G401.6 (cell line): ENCODE data around the gene CYP4A11.
"Not testable (repeated sequence)": the region's sequence is repeated elsewhere in the genome, so short reads cannot be mapped to it uniquely, and the experiment has no call there.

Experiments
- FAIRE-seq: peaks from 2 replicates; lab custom pipeline; 2012; peaks lifted over from hg19 to GRCh38; lab: Jason Lieb, UNC

CYP4A11 gene

GRCh38 chr1:46910790-46911189, 30.5 kb downstream of the CYP4A11 start:
- FAIRE-seq = no peak

GRCh38 chr1:46903481-46903880, 37.8 kb downstream of the CYP4A11 start:
- FAIRE-seq = no peak

GRCh38 chr1:46900401-46900800, 40.9 kb downstream of the CYP4A11 start:
- no peak for FAIRE-seq

- FAIRE-seq = not testable (repeated sequence)
These were observed 59.6 kb downstream of the CYP4A11 start for GRCh38 chr1:46881656-46882055.
